Hepatocyte (in vitro differentiated cells): ENCODE data around the gene BRD3. TPM values are rescaled to one million over a fixed set of nuclear protein-coding genes. Genes with fewer than 3 reads are reported as not detected.

Experiments
- DNase-seq: peaks from one replicate; pipeline ENCODE4 v3.0.0-alpha.2; 2016; ENCODE audit warnings: low spot score
- H2AFZ ChIP-seq: fragments of 200-600 bp; sonication (generic); 2 replicates; pipeline ENCODE4 v1.6.0; 2016; ENCODE audit warnings: antibody characterized with exemption, mild to moderate bottlenecking
- H3K27ac ChIP-seq: fragments of 200-600 bp; sonication (generic); 2 replicates; pipeline ENCODE4 v1.5.1; 2016; ENCODE audit warnings: mild to moderate bottlenecking
- H3K27me3 ChIP-seq: fragments of 200-600 bp; sonication (generic); 2 replicates; pipeline ENCODE4 v1.6.1; 2016
- H3K36me3 ChIP-seq: fragments of 200-600 bp; sonication (generic); replicated peaks from 2 replicates; pipeline ENCODE4 v1.5.1; 2016; ENCODE audit warnings: low read depth; ENCODE audit not compliant: insufficient read depth
- H3K4me1 ChIP-seq: fragments of 200-600 bp; sonication (generic); 2 replicates; pipeline ENCODE4 v1.5.1; 2016; ENCODE audit warnings: mild to moderate bottlenecking, moderate library complexity; ENCODE audit not compliant: insufficient read depth
- H3K4me2 ChIP-seq: fragments of 200-600 bp; sonication (generic); 2 replicates; pipeline ENCODE4 v1.6.0; 2016
- H3K4me3 ChIP-seq: fragments of 200-600 bp; sonication (generic); 2 replicates; pipeline ENCODE4 v1.5.1; 2016; ENCODE audit warnings: mild to moderate bottlenecking
- H3K79me2 ChIP-seq: fragments of 200-600 bp; sonication (generic); 2 replicates; pipeline ENCODE4 v1.6.0; 2017; ENCODE audit warnings: mild to moderate bottlenecking
- H3K9me2 ChIP-seq: fragments of 200-600 bp; sonication (generic); replicated peaks from 2 replicates; pipeline ENCODE4 v1.6.0; 2017; ENCODE audit warnings: mild to moderate bottlenecking; ENCODE audit not compliant: insufficient read depth
- H3K9me3 ChIP-seq: fragments of 200-600 bp; sonication (generic); 2 replicates; pipeline ENCODE4 v1.5.1; 2016; ENCODE audit warnings: low read depth, mild to moderate bottlenecking
- H4K20me1 ChIP-seq: fragments of 200-600 bp; sonication (generic); 2 replicates; pipeline ENCODE4 v1.6.0; 2016; ENCODE audit warnings: mild to moderate bottlenecking; ENCODE audit not compliant: insufficient read depth, poor library complexity, severe bottlenecking
- EZH2 ChIP-seq: fragments of 200-600 bp; sonication (generic); IDR thresholded peaks from 2 replicates; pipeline ENCODE4 v1.6.1; 2016; ENCODE audit warnings: antibody characterized with exemption, mild to moderate bottlenecking, borderline replicate concordance
- EZH2phosphoT487 ChIP-seq: fragments of 200-600 bp; sonication (generic); IDR thresholded peaks from one replicate; pipeline ENCODE4 v1.6.1; 2018; ENCODE audit warnings: antibody characterized with exemption, mild to moderate bottlenecking, low read depth, moderate library complexity; ENCODE audit not compliant: unreplicated experiment, severe bottlenecking
- WGBS: methylation state at CpG from one replicate; pipeline ENCODE4 v1.1.6; 2016; ENCODE audit warnings: low lambda C conversion rate; ENCODE audit errors: missing lambda C conversion rate; 5-methylcytosine and 5-hydroxymethylcytosine counted together
- polyA plus RNA-seq: library from polyadenylated mRNA; unstranded; fragments of >200 nt; fragmentation: Nextera tagmentation; extraction: Ambion mirVana; gene quantifications from 2 replicates; pipeline ENCODE4 v1.2.1, GENCODE V29; 2016
- total RNA-seq: library from RNA; depleted of rRNA; stranded (reverse); fragments of >200 nt; gene quantifications from 2 replicates; pipeline ENCODE4 v1.2.3, GENCODE V29; 2014
- TF ChIP-seq, protein P1 (sequence below): fragments of 200-600 bp; sonication (generic); IDR thresholded peaks from 2 replicates; pipeline ENCODE4 v1.5.1; 2016; ENCODE audit warnings: antibody characterized with exemption, mild to moderate bottlenecking; ENCODE audit not compliant: poor library complexity

BRD3 gene
- total and polyA plus RNA-seq, 2 experiments from 2014 or later, result 9.0 to 29.6 TPM

DNA sequence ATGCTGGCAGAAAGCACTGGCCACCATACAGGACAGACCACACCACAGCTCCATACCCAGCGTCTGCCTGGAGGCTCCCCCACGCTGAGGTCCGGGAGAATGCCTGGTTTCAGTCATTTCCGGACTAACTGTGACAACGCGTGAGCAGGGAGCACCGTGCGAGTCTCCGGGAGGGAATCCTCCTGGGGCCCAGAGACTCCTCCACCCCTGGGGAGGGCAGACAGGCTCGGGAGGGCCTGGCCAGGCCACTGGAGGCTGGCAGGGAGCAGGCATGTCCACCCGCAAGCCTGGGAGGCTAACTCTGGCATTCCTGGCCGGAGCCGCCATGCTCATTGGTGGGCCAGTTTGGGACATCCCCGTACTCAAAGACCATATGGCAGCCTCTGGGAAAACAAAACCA, 36.0 kb downstream of the BRD3 start:
- no peaks in the 10 kb centered on the region for H3K27me3 ChIP-seq
- no peak overlapping the region for H2AFZ ChIP-seq
- H3K9me2 ChIP-seq, result no peaks in the 10 kb centered on the region
- DNase-seq, result no peak
- H3K4me3 ChIP-seq, result no peak overlapping the region
- H4K20me1 ChIP-seq, result no peaks in the 10 kb centered on the region
- no peak overlapping the region for H3K27ac ChIP-seq
- no peaks in the 10 kb centered on the region for H3K9me3 ChIP-seq
- no peak overlapping the region for H3K4me2 ChIP-seq
- no peaks in the 10 kb centered on the region for H3K4me1 ChIP-seq
- no peaks in the 10 kb centered on the region for H3K36me3 ChIP-seq
- TF ChIP-seq EZH2phosphoT487, result no peak
- TF ChIP-seq EZH2, result no peak
- TF ChIP-seq, protein P1, sequence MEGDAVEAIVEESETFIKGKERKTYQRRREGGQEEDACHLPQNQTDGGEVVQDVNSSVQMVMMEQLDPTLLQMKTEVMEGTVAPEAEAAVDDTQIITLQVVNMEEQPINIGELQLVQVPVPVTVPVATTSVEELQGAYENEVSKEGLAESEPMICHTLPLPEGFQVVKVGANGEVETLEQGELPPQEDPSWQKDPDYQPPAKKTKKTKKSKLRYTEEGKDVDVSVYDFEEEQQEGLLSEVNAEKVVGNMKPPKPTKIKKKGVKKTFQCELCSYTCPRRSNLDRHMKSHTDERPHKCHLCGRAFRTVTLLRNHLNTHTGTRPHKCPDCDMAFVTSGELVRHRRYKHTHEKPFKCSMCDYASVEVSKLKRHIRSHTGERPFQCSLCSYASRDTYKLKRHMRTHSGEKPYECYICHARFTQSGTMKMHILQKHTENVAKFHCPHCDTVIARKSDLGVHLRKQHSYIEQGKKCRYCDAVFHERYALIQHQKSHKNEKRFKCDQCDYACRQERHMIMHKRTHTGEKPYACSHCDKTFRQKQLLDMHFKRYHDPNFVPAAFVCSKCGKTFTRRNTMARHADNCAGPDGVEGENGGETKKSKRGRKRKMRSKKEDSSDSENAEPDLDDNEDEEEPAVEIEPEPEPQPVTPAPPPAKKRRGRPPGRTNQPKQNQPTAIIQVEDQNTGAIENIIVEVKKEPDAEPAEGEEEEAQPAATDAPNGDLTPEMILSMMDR, result no peak
- no peaks in the 10 kb centered on the region for H3K79me2 ChIP-seq
- WGBS, result 92% methylated on average over 14 of the region's 14 CpGs

DNA sequence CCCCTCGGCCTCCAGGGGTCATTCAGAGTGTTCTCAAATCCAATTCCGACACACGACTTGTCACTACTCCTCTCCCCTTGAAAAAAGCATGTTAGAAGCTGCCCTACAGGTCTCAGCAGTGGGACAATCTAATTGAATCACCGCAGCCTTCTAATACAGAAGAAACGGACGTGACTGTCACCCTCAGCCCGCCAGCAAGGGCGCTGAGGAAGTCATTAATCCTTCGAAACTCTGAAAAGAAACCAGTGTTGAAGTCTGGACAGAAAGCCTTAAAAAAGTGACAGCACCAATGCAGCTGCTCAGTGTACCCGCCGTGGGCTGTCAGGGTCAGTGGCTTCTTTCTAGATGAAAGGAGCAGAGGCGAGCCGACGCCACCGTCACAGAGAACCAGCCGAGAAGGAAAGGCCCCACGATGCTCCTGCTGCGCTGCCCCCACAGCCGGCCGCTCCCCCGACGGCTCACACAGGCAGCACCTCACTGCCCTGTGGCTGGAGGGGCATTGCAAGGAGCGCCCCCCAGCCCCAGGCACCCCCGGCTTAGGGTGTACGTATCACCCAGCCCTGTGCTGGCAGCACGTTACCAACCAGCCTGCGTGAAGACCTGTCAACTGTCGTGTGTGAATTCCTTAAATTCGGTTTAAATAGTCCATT, 36.9 kb downstream of the BRD3 start:
- Histone ChIP-seq H3K27ac (no peak overlapping the region), H3K9me2 (no peaks in the 10 kb centered on the region), H3K36me3 (no peaks in the 10 kb centered on the region), H3K27me3 (no peaks in the 10 kb centered on the region), H4K20me1 (no peaks in the 10 kb centered on the region), H3K4me1 (peaks cover 6% of the 10 kb centered on the region), H3K4me2 (no peak overlapping the region), H3K9me3 (no peaks in the 10 kb centered on the region), H3K79me2 (no peaks in the 10 kb centered on the region), H3K4me3 (no peak overlapping the region), H2AFZ (no peak overlapping the region)
- DNase-seq, result no peak
- WGBS, result 94% methylated on average over 28 of the region's 29 CpGs
- TF ChIP-seq, protein P1, result no peak
- TF ChIP-seq EZH2 (no peak), EZH2phosphoT487 (no peak)

DNA sequence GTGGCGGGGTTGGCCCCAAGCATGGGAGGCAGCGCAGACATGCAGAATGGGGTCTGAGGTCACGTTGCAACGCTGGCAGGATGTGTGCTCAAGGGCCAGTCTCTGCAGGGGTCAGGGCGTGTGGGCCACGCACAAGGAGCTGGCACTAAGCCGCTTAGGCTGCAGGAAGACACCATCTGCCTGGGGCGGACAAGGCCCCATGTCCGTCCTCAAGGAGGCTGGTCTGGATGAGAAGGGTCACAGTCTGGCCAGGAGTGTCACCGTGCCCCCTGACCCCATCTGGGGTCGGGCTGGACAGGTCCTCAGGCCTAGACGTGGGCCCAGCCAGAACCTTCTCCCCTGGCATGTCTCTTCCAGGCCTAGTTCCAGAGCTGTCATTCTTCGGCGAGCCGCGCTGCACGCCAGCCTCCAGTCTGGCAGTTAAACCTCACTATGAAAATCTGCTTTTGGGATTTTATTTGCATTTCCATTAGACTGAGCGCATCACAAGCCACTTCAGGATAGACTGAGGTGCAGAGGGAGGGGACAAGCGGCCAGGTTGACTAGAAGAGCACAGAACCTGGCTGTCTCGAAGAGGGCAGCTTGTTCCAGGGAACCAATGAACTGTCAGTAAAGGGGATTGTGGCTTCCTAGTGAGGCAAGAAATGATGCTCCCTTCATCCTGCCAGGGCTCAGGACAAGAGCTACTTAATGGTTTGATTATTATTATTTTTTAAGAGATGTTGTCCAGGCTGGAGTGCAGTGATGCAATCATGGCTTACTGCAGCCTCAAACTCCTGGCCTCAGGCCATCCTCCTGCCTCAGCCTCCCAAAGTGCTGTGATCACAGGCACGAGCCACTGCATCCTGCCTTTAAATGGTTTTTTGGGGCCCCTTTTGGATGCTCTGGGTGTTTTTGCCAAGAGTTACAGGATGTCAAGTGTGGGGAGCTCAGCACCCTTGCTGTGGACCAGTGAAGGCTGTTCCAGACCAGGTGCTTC, 38.3 kb downstream of the BRD3 start:
- Histone ChIP-seq H3K36me3 (no peaks in the 10 kb centered on the region), H3K79me2 (no peaks in the 10 kb centered on the region), H3K27me3 (no peaks in the 10 kb centered on the region), H3K4me2 (no peak overlapping the region), H3K9me2 (no peaks in the 10 kb centered on the region), H3K4me1 (peaks cover 6% of the 10 kb centered on the region), H3K4me3 (no peak overlapping the region), H2AFZ (no peak overlapping the region), H4K20me1 (no peaks in the 10 kb centered on the region), H3K27ac (no peak overlapping the region), H3K9me3 (no peaks in the 10 kb centered on the region)
- WGBS, result 97% methylated on average over 21 of the region's 21 CpGs
- TF ChIP-seq, protein P1, result no peak
- TF ChIP-seq EZH2 (no peak), EZH2phosphoT487 (no peak)
- no peak for DNase-seq
